B cell (primary cell): ENCODE results near the gene RC3H2. TPM values are rescaled to one million over a fixed set of nuclear protein-coding genes. Genes with fewer than 3 reads are reported as not detected.

Experiments
- ATAC-seq: fragments of 200-7000 bp; cut with Tn5 transposase; one replicate; pipeline ENCODE4 v1.10.0; 2021; ENCODE audit warnings: low read depth, mild to moderate bottlenecking, moderate number of reproducible peaks, moderate library complexity
- CTCF ChIA-PET: fragments of 350-600 bp; sonication (Branson Sonifier 250); formaldehyde crosslinking; loops from one replicate; lab custom pipeline; 2021; ENCODE audit warnings: antibody characterized with exemption, inconsistent platforms; lab: Charles Lee
- POLR2A ChIA-PET: fragments of 350-600 bp; sonication (Branson Sonifier 250); formaldehyde crosslinking; loops from one replicate; lab custom pipeline; 2021; ENCODE audit warnings: antibody characterized with exemption; lab: Charles Lee
- DNase-seq: peaks from one replicate; pipeline ENCODE4 v3.0.0; 2013
- H2AFZ ChIP-seq: 2 replicates; pipeline ENCODE4 v1.6.1; 2012; ENCODE audit warnings: mild to moderate bottlenecking, low read depth, low read length; ENCODE audit not compliant: insufficient read depth, poor library complexity, severe bottlenecking
- H3K27ac ChIP-seq, 2 donors: 1 replicate in 1 of 2; 2 replicates in 1 of 2; pipeline ENCODE4 v1.5.1; 2012 to 2013; ENCODE audit warnings: low read length in 2 of 2, mild to moderate bottlenecking in 2 of 2, moderate library complexity in 1 of 2
- H3K27me3 ChIP-seq, 4 experiments: fragments of 200-600 bp in 1 of 4; sonication (generic) in 1 of 4; replicated peaks in 1 of 4; 1 replicate in 2 of 4; 2 replicates in 2 of 4; pipeline versions ENCODE4 v1.6.1 to v1.7.0; 2013 to 2016; ENCODE audit warnings: low read length in 3 of 4, mild to moderate bottlenecking in 2 of 4, mixed read lengths in 1 of 4, moderate library complexity in 1 of 4; ENCODE audit not compliant: insufficient read depth in 4 of 4, control insufficient read depth in 3 of 4; ENCODE audit errors: control extremely low read depth in 1 of 4
- H3K36me3 ChIP-seq, 2 experiments: replicated peaks in 1 of 2; 1 replicate in 1 of 2; 2 replicates in 1 of 2; pipeline versions ENCODE4 v1.6.1 to v1.7.1; 2013; ENCODE audit warnings: low read length in 1 of 2; ENCODE audit not compliant: insufficient read depth in 2 of 2, control insufficient read depth in 1 of 2; ENCODE audit errors: control extremely low read depth in 1 of 2, extremely low read depth in 1 of 2
- H3K4me1 ChIP-seq, 2 donors: fragments of 200-600 bp in 1 of 2; sonication (generic) in 1 of 2; 1 replicate in 1 of 2; 2 replicates in 1 of 2; pipeline versions ENCODE4 v1.5.1 to v1.6.1; 2013 to 2017; ENCODE audit warnings: low read length in 2 of 2; ENCODE audit not compliant: control insufficient read depth in 2 of 2, insufficient read depth in 2 of 2
- H3K4me2 ChIP-seq: replicated peaks from 2 replicates; pipeline ENCODE3; 2012; ENCODE audit warnings: mild to moderate bottlenecking, low read depth, low read length; ENCODE audit not compliant: poor library complexity, severe bottlenecking
- H3K4me3 ChIP-seq, 5 experiments: fragments of 200-600 bp in 1 of 5; sonication (generic) in 1 of 5; 1 replicate in 3 of 5; 2 replicates in 2 of 5; pipeline versions ENCODE4 v1.5.1 to v1.7.0; 2011 to 2016; ENCODE audit warnings: low read length in 4 of 5, mild to moderate bottlenecking in 4 of 5, low read depth in 2 of 5, control low read depth in 1 of 5, moderate library complexity in 1 of 5; ENCODE audit not compliant: insufficient read depth in 1 of 5; ENCODE audit errors: control extremely low read depth in 1 of 5, extremely low read depth in 1 of 5
- H3K79me2 ChIP-seq: fragments of 200-600 bp; sonication (generic); one replicate; pipeline ENCODE4 v1.6.0; 2016; ENCODE audit warnings: low read length; ENCODE audit not compliant: control insufficient read depth, insufficient read depth
- H3K9ac ChIP-seq: fragments of 200-600 bp; sonication (generic); 2 replicates; pipeline ENCODE4 v1.6.1; 2017; ENCODE audit warnings: mild to moderate bottlenecking, low read length, moderate library complexity
- H3K9me3 ChIP-seq, 3 donors: one replicate each; pipeline versions ENCODE4 v1.6.1 to v1.7.1; 2013; ENCODE audit warnings: low read length in 2 of 3; ENCODE audit not compliant: control insufficient read depth in 2 of 3, insufficient read depth in 1 of 3; ENCODE audit errors: control extremely low read depth in 1 of 3
- H4K20me1 ChIP-seq: 2 replicates; pipeline ENCODE4 v1.6.0; 2012; ENCODE audit warnings: mild to moderate bottlenecking, low read length; ENCODE audit not compliant: insufficient read depth, control insufficient read depth, poor library complexity, severe bottlenecking
- H3K27ac Mint-ChIP-seq: one replicate; pipeline ENCODE4 v1.8.0; 2021; ENCODE audit warnings: mixed read lengths
- H3K27me3 Mint-ChIP-seq: one replicate; pipeline ENCODE4 v1.8.0; 2021; ENCODE audit warnings: mixed read lengths
- H3K4me1 Mint-ChIP-seq: one replicate; pipeline ENCODE4 v1.8.0; 2021; ENCODE audit warnings: mixed read lengths
- H3K4me3 Mint-ChIP-seq: one replicate; pipeline ENCODE4 v1.8.0; 2021; ENCODE audit warnings: mixed read lengths
- H3K9me3 Mint-ChIP-seq: one replicate; pipeline ENCODE4 v1.8.0; 2022; ENCODE audit warnings: mixed read lengths; ENCODE audit not compliant: insufficient read depth
- EZH2 ChIP-seq: IDR thresholded peaks from 2 replicates; pipeline ENCODE4 v1.6.1; 2012; ENCODE audit warnings: borderline replicate concordance, low read depth, mild to moderate bottlenecking, moderate library complexity, low read length; ENCODE audit not compliant: insufficient read depth, poor library complexity, severe bottlenecking
- WGBS: methylation state at CpG from one replicate; pipeline ENCODE4 v1.1.5; 2013; ENCODE audit warnings: missing lambda C conversion rate; ENCODE audit not compliant: insufficient coverage; 5-methylcytosine and 5-hydroxymethylcytosine counted together
- intact Hi-C: fragments of 100-400 bp; cut with micrococcal nuclease; formaldehyde crosslinking; loops from one replicate; pipeline ENCODE4 v1.10.0; 2022
- polyA plus RNA-seq: library from polyadenylated mRNA; depleted of rRNA; stranded (reverse); fragments of >200 nt; gene quantifications from 2 replicates; pipeline ENCODE4 v1.2.3, GENCODE V29; 2012
- total RNA-seq, 2 donors: library from RNA; stranded (reverse); fragments of 120-200 nt in 1 of 2; gene quantifications; 1 replicate in 1 of 2; 2 replicates in 1 of 2; pipeline versions ENCODE4 v1.2.3 to v1.2.4, GENCODE V29; 2013 to 2022
- TF ChIP-seq, protein P1 (sequence below): fragments of 200-600 bp; IDR thresholded peaks from one replicate; pipeline ENCODE4 v1.8.0; 2022; ENCODE audit warnings: antibody characterized with exemption, mild to moderate bottlenecking

RC3H2 gene
- total and polyA plus RNA-seq, 2 donors (not counting 1 experiment from before 2014, with no cell fraction given): 17.2 to 74.4 TPM

DNA sequence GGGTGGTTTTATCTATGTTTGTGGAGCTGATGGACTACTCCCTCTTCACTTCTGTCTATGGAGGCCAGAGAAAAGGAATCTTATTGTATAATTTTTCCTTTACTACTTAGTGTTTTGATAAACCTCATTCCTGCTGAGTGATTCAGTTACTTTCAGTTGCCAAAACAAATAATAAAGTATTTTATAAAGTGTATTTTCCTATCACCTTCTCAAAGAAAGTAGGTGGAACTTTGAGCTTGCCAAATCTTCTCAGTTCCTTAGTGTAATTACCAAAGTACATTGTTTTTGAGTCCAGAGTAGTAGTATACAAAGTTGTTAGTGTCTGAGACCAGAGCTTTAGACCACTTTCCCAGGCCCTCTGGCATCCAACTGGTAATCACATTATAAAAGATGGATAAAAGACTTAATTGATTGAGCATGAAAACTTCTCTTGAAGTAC lies 49.1 kb upstream of the RC3H2 start:
- H3K27ac ChIP-seq: no peak overlapping the region
- peaks cover 0 to 9% of the 10 kb centered on the region in 2 experiments for H3K36me3 ChIP-seq
- peaks cover 27% of the 10 kb centered on the region for H4K20me1 ChIP-seq
- H3K4me1 ChIP-seq: no peaks in the 10 kb centered on the region
- H3K27me3 ChIP-seq: no peaks in the 10 kb centered on the region
- no peaks in the 10 kb centered on the region for H3K9me3 ChIP-seq
- TF ChIP-seq, protein P1, sequence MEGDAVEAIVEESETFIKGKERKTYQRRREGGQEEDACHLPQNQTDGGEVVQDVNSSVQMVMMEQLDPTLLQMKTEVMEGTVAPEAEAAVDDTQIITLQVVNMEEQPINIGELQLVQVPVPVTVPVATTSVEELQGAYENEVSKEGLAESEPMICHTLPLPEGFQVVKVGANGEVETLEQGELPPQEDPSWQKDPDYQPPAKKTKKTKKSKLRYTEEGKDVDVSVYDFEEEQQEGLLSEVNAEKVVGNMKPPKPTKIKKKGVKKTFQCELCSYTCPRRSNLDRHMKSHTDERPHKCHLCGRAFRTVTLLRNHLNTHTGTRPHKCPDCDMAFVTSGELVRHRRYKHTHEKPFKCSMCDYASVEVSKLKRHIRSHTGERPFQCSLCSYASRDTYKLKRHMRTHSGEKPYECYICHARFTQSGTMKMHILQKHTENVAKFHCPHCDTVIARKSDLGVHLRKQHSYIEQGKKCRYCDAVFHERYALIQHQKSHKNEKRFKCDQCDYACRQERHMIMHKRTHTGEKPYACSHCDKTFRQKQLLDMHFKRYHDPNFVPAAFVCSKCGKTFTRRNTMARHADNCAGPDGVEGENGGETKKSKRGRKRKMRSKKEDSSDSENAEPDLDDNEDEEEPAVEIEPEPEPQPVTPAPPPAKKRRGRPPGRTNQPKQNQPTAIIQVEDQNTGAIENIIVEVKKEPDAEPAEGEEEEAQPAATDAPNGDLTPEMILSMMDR: no peak
- TF ChIP-seq EZH2: no peak
- no peak overlapping the region for H3K4me3 Mint-ChIP-seq
- no peak overlapping the region for H3K9ac ChIP-seq
- no peak overlapping the region for H2AFZ ChIP-seq
- DNase-seq (no peak), ATAC-seq (no peak)
- ChIA-PET CTCF (no interaction called here), POLR2A (no interaction called here)
- no peaks in the 10 kb centered on the region for H3K9me3 Mint-ChIP-seq
- no peaks in the 10 kb centered on the region for H3K27me3 Mint-ChIP-seq
- H3K4me1 Mint-ChIP-seq: peaks cover 23% of the 10 kb centered on the region
- no peak overlapping the region for H3K4me3 ChIP-seq
- intact Hi-C loops: no loop called here
- no peak overlapping the region for H3K27ac Mint-ChIP-seq
- no peak overlapping the region for H3K4me2 ChIP-seq
- H3K79me2 ChIP-seq: peaks cover 74% of the 10 kb centered on the region

DNA sequence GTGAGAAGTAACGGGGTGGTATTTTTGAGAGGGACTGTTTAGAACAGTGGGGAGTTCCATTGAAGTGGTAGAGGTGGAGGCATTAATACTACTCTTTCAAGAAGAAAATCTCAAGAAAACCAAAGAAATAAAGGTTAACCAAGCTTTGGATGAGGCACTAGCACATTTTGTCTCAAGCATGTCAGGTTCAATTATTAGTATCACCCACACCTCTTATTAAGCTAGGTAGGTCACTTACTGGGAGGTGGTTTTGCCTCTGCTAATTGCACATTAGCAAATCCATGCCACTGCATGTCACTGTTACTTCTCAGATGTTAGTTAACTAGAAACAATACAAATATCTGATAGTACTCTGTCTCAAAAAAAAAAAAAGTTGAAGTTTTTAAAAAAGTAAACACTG lies 45.9 kb upstream of the RC3H2 start:
- Mint-ChIP-seq H3K4me1 (peaks cover 34% of the 10 kb centered on the region), H3K9me3 (no peaks in the 10 kb centered on the region), H3K27me3 (no peaks in the 10 kb centered on the region), H3K4me3 (no peak overlapping the region), H3K27ac (no peak overlapping the region)
- no CpG with 5 or more reads among the region's 1 CpG for WGBS
- H3K27ac ChIP-seq: no peak overlapping the region
- TF ChIP-seq, protein P1: no peak
- TF ChIP-seq EZH2: no peak
- ChIA-PET POLR2A (no interaction called here), CTCF (no interaction called here)
- H3K36me3 ChIP-seq: no peaks in the 10 kb centered on the region
- no peaks in the 10 kb centered on the region for H3K4me1 ChIP-seq
- DNase-seq: no peak
- no peaks in the 10 kb centered on the region for H3K27me3 ChIP-seq
- H2AFZ ChIP-seq: no peak overlapping the region
- ATAC-seq: no peak
- intact Hi-C loops: no loop called here
- no peak overlapping the region for H3K4me3 ChIP-seq
- peaks cover 96% of the 10 kb centered on the region for H3K79me2 ChIP-seq
- no peak overlapping the region for H3K9ac ChIP-seq
- H4K20me1 ChIP-seq: peaks cover 51% of the 10 kb centered on the region
- no peaks in the 10 kb centered on the region for H3K9me3 ChIP-seq
- H3K4me2 ChIP-seq: no peak overlapping the region
